H1 (cell line): ENCODE data around the gene SGO2. TPM values are rescaled to one million over a fixed set of nuclear protein-coding genes. Genes with fewer than 3 reads are reported as not detected.

ENCODE experiments used
- CHD2 ChIP-seq: IDR thresholded peaks from 2 replicates; pipeline ENCODE4 v1.6.1; 2012; ENCODE audit warnings: low read length, improper control_type of control experiment
- GABPA ChIP-seq: IDR thresholded peaks from 2 replicates; pipeline ENCODE4 v1.6.1; 2011; ENCODE audit warnings: mild to moderate bottlenecking, low read length, moderate library complexity, borderline replicate concordance; ENCODE audit not compliant: insufficient read depth
- KDM4A ChIP-seq: IDR thresholded peaks from one replicate; pipeline ENCODE4 v1.7.1; 2012; ENCODE audit warnings: low read depth, mild to moderate bottlenecking, moderate library complexity, low read length, inconsistent platforms; ENCODE audit not compliant: severe bottlenecking
- polyA plus RNA-seq, 7 experiments: library from polyadenylated mRNA; depleted of rRNA in 3 of 7; stranded (reverse) in 5 of 7; unstranded in 2 of 7; fragments of >200 nt in 5 of 7; fragments of 200-250 nt in 2 of 7; gene quantifications; 1 replicate in 5 of 7; 2 replicates in 1 of 7; 4 replicates in 1 of 7; pipeline versions ENCODE4 v1.2.1 to v1.2.3, GENCODE V29; 2011 to 2013; ENCODE audit warnings: missing spikeins in 2 of 7, mixed read lengths in 2 of 7
- total RNA-seq: library from RNA; stranded (reverse); fragmentation: NEBNext Ultra II Directional; extraction: Animal tissue kit (Norgen Biotek cat#: 25700); gene quantifications from 2 replicates; pipeline ENCODE4 v1.2.1, GENCODE V29; 2021

SGO2 gene
- total and polyA plus RNA-seq, 2 of the 8 experiments (the other 6 are each of a cell fraction or from before 2014, with no cell fraction given) = 2.4 to 33.2 TPM

- TF ChIP-seq CHD2 (no peak), KDM4A (no peak), GABPA (no peak)
- TF ChIP-seq, all 59 proteins: peak for 0
Measured at GRCh38 chr2:200619279-200619678, 93.3 kb downstream of the SGO2 start (continued).
